A673 (cell line): ENCODE data around the gene UBE2J2. TPM values are rescaled to one million over a fixed set of nuclear protein-coding genes. Genes with fewer than 3 reads are reported as not detected.

Experiments
- BruUV-seq: library from RNA; stranded (reverse); fragments of 400-500 nt; replicated peaks from 2 replicates; lab custom pipeline; 2021; lab: Mats Ljungman, UMichigan
- CTCF ChIA-PET: fragments of 300-600 bp; sonication (Branson Sonifier 250); formaldehyde crosslinking; loops from one replicate; lab custom pipeline; 2022; ENCODE audit warnings: antibody characterized with exemption; lab: Charles Lee
- POLR2A ChIA-PET: fragments of 300-600 bp; sonication (Branson Sonifier 250); formaldehyde crosslinking; loops from one replicate; lab custom pipeline; 2022; ENCODE audit warnings: antibody characterized with exemption; ENCODE audit not compliant: low non-redundant PET; lab: Charles Lee
- DNase-seq: peaks from one replicate; pipeline ENCODE4 v3.0.0-alpha.2; 2015; ENCODE audit warnings: low spot score
- H3K27ac ChIP-seq: fragments of 200-600 bp; sonication (generic); 2 replicates; pipeline ENCODE4 v1.5.1; 2016; ENCODE audit warnings: mixed run types, low read depth, mild to moderate bottlenecking, mixed read lengths, antibody characterized with exemption, low read length; ENCODE audit not compliant: poor library complexity, severe bottlenecking
- H3K27me3 ChIP-seq: fragments of 200-600 bp; sonication (generic); replicated peaks from 2 replicates; pipeline ENCODE4 v1.6.1; 2017; ENCODE audit warnings: mixed run types, low read depth, mild to moderate bottlenecking, mixed read lengths, antibody characterized with exemption, low read length; ENCODE audit not compliant: insufficient read depth, poor library complexity
- H3K36me3 ChIP-seq: fragments of 200-600 bp; sonication (generic); 2 replicates; pipeline ENCODE4 v1.6.1; 2016; ENCODE audit warnings: mixed run types, mild to moderate bottlenecking, mixed read lengths, antibody characterized with exemption, low read length; ENCODE audit not compliant: insufficient read depth, poor library complexity, severe bottlenecking
- H3K4me1 ChIP-seq: fragments of 200-600 bp; sonication (generic); 2 replicates; pipeline ENCODE4 v1.6.1; 2017; ENCODE audit warnings: mixed run types, mild to moderate bottlenecking, mixed read lengths, antibody characterized with exemption, low read length; ENCODE audit not compliant: insufficient read depth, poor library complexity, severe bottlenecking
- H3K4me3 ChIP-seq: fragments of 200-600 bp; sonication (generic); 2 replicates; pipeline ENCODE4 v1.5.1; 2016; ENCODE audit warnings: low read depth, mixed run types, mild to moderate bottlenecking, mixed read lengths, low read length; ENCODE audit not compliant: poor library complexity, severe bottlenecking
- H3K9me3 ChIP-seq: fragments of 200-600 bp; sonication (generic); 2 replicates; pipeline ENCODE4 v1.6.1; 2016; ENCODE audit warnings: mixed run types, low read depth, mild to moderate bottlenecking, mixed read lengths, antibody characterized with exemption, low read length; ENCODE audit not compliant: poor library complexity, severe bottlenecking
- CTCF ChIP-seq: fragments of 300-800, 200-600 bp; sonication (generic); conservative IDR thresholded peaks from 2 replicates; pipeline ENCODE4 v1.5.1; 2017; ENCODE audit warnings: low read depth, mild to moderate bottlenecking, antibody characterized with exemption, low read length, moderate library complexity, mixed read lengths
- EZH2 ChIP-seq: fragments of 200-600 bp; sonication (generic); IDR thresholded peaks from 2 replicates; pipeline ENCODE4 v1.6.1; 2017; ENCODE audit warnings: borderline replicate concordance, low read depth, mild to moderate bottlenecking, mixed read lengths, antibody characterized with exemption, low read length; ENCODE audit not compliant: poor library complexity, severe bottlenecking
- intact Hi-C: fragments of 100-400 bp; cut with micrococcal nuclease; formaldehyde crosslinking; loops from one replicate; pipeline ENCODE4 v1.10.0; 2022; ENCODE audit not compliant: unreplicated experiment
- total RNA-seq: library from RNA; stranded (reverse); gene quantifications from 2 replicates; pipeline ENCODE4 v1.2.3, GENCODE V29; 2021

The UBE2J2 gene
- total RNA-seq, 1 experiment from 2014 or later, result 92.8 TPM

DNA sequence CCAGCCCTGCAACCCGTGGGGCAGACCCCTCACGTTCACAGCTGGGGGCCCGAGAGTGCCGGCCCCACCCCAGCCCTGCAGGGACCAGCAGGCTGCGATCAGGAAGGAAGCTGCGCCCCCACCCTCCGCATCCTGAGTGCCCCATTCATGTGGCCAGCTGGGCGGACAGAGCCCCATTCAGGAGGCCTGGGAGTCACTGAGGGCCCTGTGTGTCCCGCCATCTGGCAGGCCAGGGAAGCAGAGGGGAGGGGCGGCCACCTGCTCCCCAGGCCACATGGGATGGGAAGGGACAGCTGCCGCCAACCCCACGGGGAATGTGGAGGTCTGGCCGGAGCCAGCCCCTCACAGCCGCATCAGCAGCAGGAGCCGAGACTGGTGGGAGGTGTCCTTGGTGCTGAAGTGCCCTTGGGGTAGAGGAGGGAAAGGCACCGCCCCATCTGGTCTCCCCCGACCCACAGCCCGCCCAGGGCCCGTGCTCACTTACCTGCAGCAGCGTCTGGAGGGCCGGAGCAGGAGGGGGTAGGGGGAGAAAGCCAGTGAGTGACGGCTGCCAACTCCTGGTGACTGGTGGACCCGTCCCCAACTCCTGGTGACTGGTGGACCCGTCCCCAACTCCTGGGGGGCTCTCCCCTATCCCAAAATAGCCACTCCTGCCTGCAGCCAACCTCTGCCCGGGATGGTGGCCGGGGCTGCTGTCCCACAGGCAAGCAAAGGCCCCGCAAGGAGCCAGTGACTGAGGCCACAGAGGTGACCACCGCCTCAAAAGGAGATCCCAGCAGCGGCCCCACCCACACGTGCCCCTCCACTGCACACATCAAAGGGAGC is 25.4 kb upstream of the UBE2J2 start:
- intact Hi-C loops, result no loop called here
- no TSS peak for BruUV-seq
- ChIA-PET POLR2A (no interaction called here), CTCF (no interaction called here)
- no peaks in the 10 kb centered on the region for H3K27me3 ChIP-seq
- DNase-seq, result no peak
- peaks cover 3% of the 10 kb centered on the region for H3K4me1 ChIP-seq
- peaks cover 2% of the 10 kb centered on the region for H3K36me3 ChIP-seq
- H3K4me3 ChIP-seq, result no peak overlapping the region
- no peak for TF ChIP-seq EZH2
- TF ChIP-seq CTCF, result no peak
- no peak overlapping the region for H3K27ac ChIP-seq
- H3K9me3 ChIP-seq, result no peaks in the 10 kb centered on the region

- H3K9me3 ChIP-seq, result no peaks in the 10 kb centered on the region
- H3K27me3 ChIP-seq, result no peaks in the 10 kb centered on the region
- intact Hi-C loops, result no loop called here
- ChIA-PET POLR2A (no interaction called here), CTCF (no interaction called here)
- TF ChIP-seq CTCF, result no peak
- TF ChIP-seq EZH2, result no peak
- BruUV-seq, result no TSS peak
- no peak overlapping the region for H3K27ac ChIP-seq
- no peaks in the 10 kb centered on the region for H3K4me1 ChIP-seq
- no peak for DNase-seq
- no peak overlapping the region for H3K4me3 ChIP-seq
- peaks cover 3% of the 10 kb centered on the region for H3K36me3 ChIP-seq
Observed at GRCh38 chr1:1297802-1298424, 24.3 kb upstream of the UBE2J2 start.

DNA sequence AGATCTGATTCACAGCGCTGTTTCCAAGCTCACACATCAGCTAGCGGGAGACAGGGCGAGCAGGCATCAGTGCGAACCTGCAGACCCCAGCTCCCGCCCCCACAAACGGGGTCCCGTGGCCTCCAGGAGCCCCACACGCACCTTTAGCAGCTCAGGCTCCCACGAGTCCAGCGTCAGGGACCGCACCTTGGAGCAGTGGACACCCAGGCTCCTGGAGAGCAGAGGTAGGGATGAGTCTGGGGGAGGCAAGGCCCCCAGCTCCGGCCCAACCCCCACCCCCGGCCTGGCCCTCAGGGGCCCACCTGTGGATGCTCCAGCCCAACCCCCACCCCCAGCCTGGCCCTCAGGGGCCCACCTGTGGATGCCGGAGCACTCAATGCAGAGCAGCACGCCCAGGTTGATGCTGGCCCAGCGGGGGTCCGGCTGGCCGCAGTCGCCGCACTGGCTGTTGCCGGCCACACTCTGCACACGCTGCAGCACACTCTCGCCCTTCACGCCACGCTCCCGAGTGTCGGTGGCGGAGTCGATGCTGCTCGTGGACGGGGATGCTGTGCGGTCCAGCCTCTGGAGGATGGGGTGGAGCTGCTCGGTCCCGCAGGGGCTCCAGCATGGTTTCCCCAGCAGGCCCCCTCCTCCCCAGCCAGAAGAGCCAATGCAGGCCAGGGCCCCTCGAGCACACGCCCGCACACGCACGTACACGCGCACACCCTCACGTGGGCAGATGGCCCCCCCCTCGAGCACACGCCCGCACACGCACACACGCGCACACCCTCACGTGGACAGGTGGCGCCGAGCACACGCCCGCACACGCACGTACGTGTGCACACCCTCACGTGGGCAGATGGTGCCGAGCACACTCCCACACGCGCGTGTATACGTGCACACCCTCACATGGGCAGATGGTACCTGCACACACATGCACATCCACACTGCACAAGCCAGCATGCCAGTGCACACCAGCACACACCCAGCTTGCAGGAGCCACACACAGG is 22.7 kb upstream of the UBE2J2 start:
- no peak for DNase-seq
- BruUV-seq, result no TSS peak
- Histone ChIP-seq H3K9me3 (no peaks in the 10 kb centered on the region), H3K27ac (no peak overlapping the region), H3K27me3 (no peaks in the 10 kb centered on the region), H3K4me3 (no peak overlapping the region), H3K4me1 (no peaks in the 10 kb centered on the region), H3K36me3 (peaks cover 3% of the 10 kb centered on the region)
- ChIA-PET POLR2A (no interaction called here), CTCF (no interaction called here)
- intact Hi-C loops, result no loop called here
- TF ChIP-seq EZH2, result no peak
- no peak for TF ChIP-seq CTCF
